NCI-H128 (cell line): ENCODE measurements around the gene SPIB.
A peak's percentile ranks its signal among the peaks of the same experiment; 100 is the strongest.
"Not testable (repeated sequence)": the region's sequence is repeated elsewhere in the genome, so short reads cannot be mapped to it uniquely, and the experiment has no call there.

Source experiments
- DNase-seq: peaks from one replicate; lab custom pipeline; 2025; ENCODE audit not compliant: unreplicated experiment; lab: John Stamatoyannopoulos, UW

The SPIB gene

GRCh38 chr19:50418176-50419021 lies at the start of gene SPIB:
SPIB (plus strand) TSS chr19:50418938; CDS start chr19:50418963, 25 bp downstream.
- DNase-seq: no peak

GRCh38 chr19:50371914-50372475 lies 46.7 kb upstream of the SPIB start:
- DNase-seq: no peak

- peak; percentile 92 for DNase-seq
Measured at GRCh38 chr19:50376166-50377050, 42.3 kb upstream of the SPIB start, which contains the start of gene NR1H2. NR1H2 (plus strand) TSS chr19:50376457; CDS start chr19:50377606, 1,149 bp downstream.

GRCh38 chr19:50377051-50377461 lies 41.7 kb upstream of the SPIB start:
- DNase-seq: no peak

GRCh38 chr19:50377517-50377916 lies 41.2 kb upstream of the SPIB start:
- no peak for DNase-seq

GRCh38 chr19:50378169-50378862 lies 40.4 kb upstream of the SPIB start:
- no peak for DNase-seq

- DNase-seq: no peak
Measured at GRCh38 chr19:50378863-50379236, 39.9 kb upstream of the SPIB start.

GRCh38 chr19:50379602-50380001 lies 39.1 kb upstream of the SPIB start:
- no peak for DNase-seq

GRCh38 chr19:50380137-50380536 lies 38.6 kb upstream of the SPIB start:
- no peak for DNase-seq

GRCh38 chr19:50380751-50381151 lies 38.0 kb upstream of the SPIB start:
- DNase-seq: no peak

GRCh38 chr19:50381881-50382729 lies 36.6 kb upstream of the SPIB start:
- DNase-seq: no peak

GRCh38 chr19:50383001-50383851 lies 35.5 kb upstream of the SPIB start:
- DNase-seq: no peak

- peak; percentile 93 for DNase-seq
Measured at GRCh38 chr19:50383852-50384684, 34.7 kb upstream of the SPIB start, which contains the start of gene POLD1. POLD1 (plus strand) TSS chr19:50384347; CDS start chr19:50398852, 14,505 bp downstream.

- DNase-seq: no peak
Measured at GRCh38 chr19:50384685-50385535, 33.8 kb upstream of the SPIB start.

GRCh38 chr19:50387176-50387867 lies 31.4 kb upstream of the SPIB start:
- no peak for DNase-seq

GRCh38 chr19:50387868-50388245 lies 30.9 kb upstream of the SPIB start:
- DNase-seq: no peak

GRCh38 chr19:50390295-50390694 lies 28.4 kb upstream of the SPIB start:
- DNase-seq: not testable (repeated sequence)
